ENCODE measurements around the gene GNS.
"Not testable (repeated sequence)": the region's sequence is repeated elsewhere in the genome, so short reads cannot be mapped to it uniquely, and the experiment has no call there.

GNS gene

GRCh38 chr12:64694130-64695040 lies 64.8 kb downstream of the GNS start:
- no peak for DNase-seq

GRCh38 chr12:64691795-64692583 lies 67.2 kb downstream of the GNS start:
- no peak for DNase-seq

- DNase-seq = no peak
Observed at GRCh38 chr12:64691227-64691794, 67.9 kb downstream of the GNS start.

- not testable (repeated sequence) for DNase-seq
Observed at GRCh38 chr12:64690236-64690635, 69.0 kb downstream of the GNS start.

GRCh38 chr12:64688715-64689114 lies 70.5 kb downstream of the GNS start:
- no peak for DNase-seq

- no peak for DNase-seq
Observed at GRCh38 chr12:64688219-64688618, 71.0 kb downstream of the GNS start.

- DNase-seq = no peak
Observed at GRCh38 chr12:64687816-64688215, 71.4 kb downstream of the GNS start.

GRCh38 chr12:64685605-64686004 lies 73.6 kb downstream of the GNS start:
- no peak for DNase-seq

- DNase-seq = no peak
Observed at GRCh38 chr12:64685050-64685449, 74.2 kb downstream of the GNS start.

- DNase-seq = no peak
Observed at GRCh38 chr12:64683816-64684543, 75.2 kb downstream of the GNS start.

- no peak for DNase-seq
Observed at GRCh38 chr12:64682572-64683277, 76.5 kb downstream of the GNS start.

- DNase-seq = no peak
Observed at GRCh38 chr12:64681200-64682052, 77.8 kb downstream of the GNS start.

GRCh38 chr12:64680235-64680634 lies 79.0 kb downstream of the GNS start:
- DNase-seq = no peak

- peak; percentile 62 for DNase-seq
Observed at GRCh38 chr12:64679487-64680001, 79.7 kb downstream of the GNS start.

- DNase-seq = no peak
Observed at GRCh38 chr12:64678835-64679234, 80.4 kb downstream of the GNS start.

- DNase-seq = no peak
Observed at GRCh38 chr12:64678248-64678647, 81.0 kb downstream of the GNS start.

- no peak for DNase-seq
Observed at GRCh38 chr12:64675795-64676194, 83.4 kb downstream of the GNS start.

GRCh38 chr12:64674367-64674922 lies 84.8 kb downstream of the GNS start:
- DNase-seq = peak; percentile 72

GRCh38 chr12:64673490-64674169 lies 85.6 kb downstream of the GNS start:
- DNase-seq = no peak

GRCh38 chr12:64672925-64673409 lies 86.2 kb downstream of the GNS start:
- peak; percentile 29 for DNase-seq
